Astrocyte (in vitro differentiated cells and primary cell): ENCODE measurements around the gene UGT1A5. TPM values are rescaled to one million over a fixed set of nuclear protein-coding genes. Genes with fewer than 3 reads are reported as not detected.

ENCODE experiments used
- DNase-seq: peaks from one replicate; pipeline ENCODE4 v3.0.0-alpha.2; 2010; ENCODE audit warnings: low read depth
- FAIRE-seq: peaks from 2 replicates; lab custom pipeline; 2011; peaks lifted over from hg19 to GRCh38; lab: Jason Lieb, UNC
- H2AFZ ChIP-seq: 2 replicates; pipeline ENCODE4 v1.6.0; 2012; ENCODE audit warnings: low read depth, low read length, inconsistent platforms
- H3K27ac ChIP-seq: 2 replicates; pipeline ENCODE4 v1.5.1; 2011; ENCODE audit warnings: low read depth, low read length, inconsistent platforms
- H3K27me3 ChIP-seq: 2 replicates; pipeline ENCODE4 v1.6.0; 2011; ENCODE audit warnings: low read length, inconsistent platforms; ENCODE audit not compliant: insufficient read depth
- H3K36me3 ChIP-seq: 2 replicates; pipeline ENCODE4 v1.5.1; 2011; ENCODE audit warnings: low read length, inconsistent platforms; ENCODE audit not compliant: insufficient read depth
- H3K4me1 ChIP-seq: 2 replicates; pipeline ENCODE4 v1.5.1; 2011; ENCODE audit warnings: low read length, inconsistent platforms; ENCODE audit not compliant: insufficient read depth
- H3K4me2 ChIP-seq: 2 replicates; pipeline ENCODE4 v1.6.0; 2012; ENCODE audit warnings: low read length, inconsistent platforms
- H3K4me3 ChIP-seq: 2 replicates; pipeline ENCODE4 v1.5.1; 2011; ENCODE audit warnings: low read depth, mild to moderate bottlenecking, low read length, inconsistent platforms; ENCODE audit not compliant: insufficient read depth
- H3K79me2 ChIP-seq: 2 replicates; pipeline ENCODE4 v1.6.0; 2012; ENCODE audit warnings: mild to moderate bottlenecking, low read length, inconsistent platforms; ENCODE audit not compliant: insufficient read depth
- H3K9ac ChIP-seq: 2 replicates; pipeline ENCODE4 v1.6.0; 2012; ENCODE audit warnings: mild to moderate bottlenecking, low read length, inconsistent platforms
- H3K9me3 ChIP-seq: 2 replicates; pipeline ENCODE4 v1.5.1; 2012; ENCODE audit warnings: low read depth, mild to moderate bottlenecking, low read length, inconsistent platforms; ENCODE audit not compliant: insufficient read depth
- H4K20me1 ChIP-seq: 2 replicates; pipeline ENCODE4 v1.6.0; 2012; ENCODE audit warnings: low read length, inconsistent platforms; ENCODE audit not compliant: insufficient read depth
- H3K27ac Mint-ChIP-seq: one replicate; pipeline ENCODE4 v1.8.0; 2021; ENCODE audit warnings: mild to moderate bottlenecking, mixed read lengths; ENCODE audit not compliant: unreplicated experiment
- H3K27me3 Mint-ChIP-seq: one replicate; pipeline ENCODE4 v1.8.0; 2021; ENCODE audit warnings: low read depth, mixed read lengths; ENCODE audit not compliant: unreplicated experiment
- H3K36me3 Mint-ChIP-seq: one replicate; pipeline ENCODE4 v1.8.0; 2021; ENCODE audit warnings: low read depth, mixed read lengths; ENCODE audit not compliant: unreplicated experiment
- H3K4me1 Mint-ChIP-seq: one replicate; pipeline ENCODE4 v1.8.0; 2021; ENCODE audit warnings: low read depth, mixed read lengths; ENCODE audit not compliant: unreplicated experiment
- H3K4me3 Mint-ChIP-seq: one replicate; pipeline ENCODE4 v1.8.0; 2021; ENCODE audit warnings: mild to moderate bottlenecking, moderate library complexity, mixed read lengths; ENCODE audit not compliant: unreplicated experiment
- H3K9me3 Mint-ChIP-seq: one replicate; pipeline ENCODE4 v1.8.0; 2021; ENCODE audit warnings: mild to moderate bottlenecking, mixed read lengths; ENCODE audit not compliant: unreplicated experiment
- EZH2 ChIP-seq: IDR thresholded peaks from 2 replicates; pipeline ENCODE4 v1.6.1; 2012; ENCODE audit warnings: mild to moderate bottlenecking, low read length, inconsistent platforms; ENCODE audit not compliant: insufficient read depth
- total RNA-seq: library from RNA; stranded (reverse); gene quantifications from 2 replicates; pipeline ENCODE4 v1.2.1, GENCODE V29; 2021
- TF ChIP-seq, protein P1 (sequence below): IDR thresholded peaks from 2 replicates; pipeline ENCODE4 v1.5.1; 2011; ENCODE audit warnings: low read depth, mild to moderate bottlenecking, inconsistent platforms, low read length, moderate library complexity; ENCODE audit not compliant: insufficient read depth

The UGT1A5 gene
- total RNA-seq, 1 donor from 2014 or later, result not detected

DNA sequence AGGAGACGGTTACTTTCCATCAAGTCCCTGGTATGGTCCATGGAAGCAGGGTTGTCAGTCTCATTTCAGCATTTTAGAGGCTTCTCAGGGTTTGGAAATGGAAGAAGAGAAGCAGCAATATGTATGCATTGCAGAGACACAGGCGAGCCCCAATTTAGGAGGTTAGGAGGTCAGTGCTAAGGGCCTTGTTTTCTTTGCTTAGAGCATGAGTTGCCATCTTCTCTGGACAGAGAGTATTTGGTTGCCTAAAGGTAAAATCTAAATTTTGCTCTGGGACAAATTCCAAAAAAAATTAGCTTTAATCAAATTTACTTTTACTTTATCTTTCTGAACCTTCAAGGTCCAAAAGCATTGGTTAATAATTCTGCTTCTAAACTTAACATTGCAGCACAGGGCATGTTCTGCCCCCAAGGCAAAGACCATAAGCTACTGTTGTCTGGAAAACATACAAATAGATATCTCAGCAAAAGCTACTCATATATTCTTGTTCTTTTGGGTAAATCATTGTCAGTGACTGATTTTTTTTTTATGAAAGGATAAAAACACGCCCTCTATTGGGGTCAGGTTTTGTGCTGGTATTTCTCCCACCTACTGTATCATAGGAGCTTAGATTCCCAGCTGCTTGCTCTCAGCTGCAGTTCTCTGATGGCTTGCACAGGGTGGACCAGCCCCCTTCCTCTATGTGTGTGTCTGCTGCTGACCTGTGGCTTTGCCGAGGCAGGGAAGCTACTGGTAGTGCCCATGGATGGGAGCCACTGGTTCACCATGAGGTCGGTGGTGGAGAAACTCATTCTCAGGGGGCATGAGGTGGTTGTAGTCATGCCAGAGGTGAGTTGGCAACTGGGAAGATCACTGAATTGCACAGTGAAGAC lies 41.2 kb upstream of the UGT1A5 start, which contains the start of gene UGT1A9:
TSS of gene UGT1A9 (plus strand) at position 609 of the 872 bp plus-strand sequence. CDS start at position 646, 37 bp downstream.
- Histone ChIP-seq H3K9me3 (no peaks in the 10 kb centered on the region), H2AFZ (no peak within 1 kb of the TSS), H4K20me1 (no peaks in the 10 kb centered on the region), H3K79me2 (no peaks in the 10 kb centered on the region), H3K27me3 (no peaks in the 10 kb centered on the region), H3K4me2 (no peak within 1 kb of the TSS), H3K4me3 (no peak within 1 kb of the TSS), H3K36me3 (no peaks in the 10 kb centered on the region), H3K9ac (no peak within 1 kb of the TSS), H3K27ac (no peak within 1 kb of the TSS), H3K4me1 (peaks cover 3% of the 10 kb centered on the region)
- no peak for FAIRE-seq
- TF ChIP-seq, protein P1, sequence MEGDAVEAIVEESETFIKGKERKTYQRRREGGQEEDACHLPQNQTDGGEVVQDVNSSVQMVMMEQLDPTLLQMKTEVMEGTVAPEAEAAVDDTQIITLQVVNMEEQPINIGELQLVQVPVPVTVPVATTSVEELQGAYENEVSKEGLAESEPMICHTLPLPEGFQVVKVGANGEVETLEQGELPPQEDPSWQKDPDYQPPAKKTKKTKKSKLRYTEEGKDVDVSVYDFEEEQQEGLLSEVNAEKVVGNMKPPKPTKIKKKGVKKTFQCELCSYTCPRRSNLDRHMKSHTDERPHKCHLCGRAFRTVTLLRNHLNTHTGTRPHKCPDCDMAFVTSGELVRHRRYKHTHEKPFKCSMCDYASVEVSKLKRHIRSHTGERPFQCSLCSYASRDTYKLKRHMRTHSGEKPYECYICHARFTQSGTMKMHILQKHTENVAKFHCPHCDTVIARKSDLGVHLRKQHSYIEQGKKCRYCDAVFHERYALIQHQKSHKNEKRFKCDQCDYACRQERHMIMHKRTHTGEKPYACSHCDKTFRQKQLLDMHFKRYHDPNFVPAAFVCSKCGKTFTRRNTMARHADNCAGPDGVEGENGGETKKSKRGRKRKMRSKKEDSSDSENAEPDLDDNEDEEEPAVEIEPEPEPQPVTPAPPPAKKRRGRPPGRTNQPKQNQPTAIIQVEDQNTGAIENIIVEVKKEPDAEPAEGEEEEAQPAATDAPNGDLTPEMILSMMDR, result no peak
- TF ChIP-seq EZH2, result no peak
- Mint-ChIP-seq H3K27me3 (peaks cover 15% of the 10 kb centered on the region), H3K36me3 (peaks cover 2% of the 10 kb centered on the region), H3K27ac (no peak within 1 kb of the TSS), H3K9me3 (peaks cover 2% of the 10 kb centered on the region), H3K4me1 (no peaks in the 10 kb centered on the region), H3K4me3 (no peak within 1 kb of the TSS)
- DNase-seq, result no peak

DNA sequence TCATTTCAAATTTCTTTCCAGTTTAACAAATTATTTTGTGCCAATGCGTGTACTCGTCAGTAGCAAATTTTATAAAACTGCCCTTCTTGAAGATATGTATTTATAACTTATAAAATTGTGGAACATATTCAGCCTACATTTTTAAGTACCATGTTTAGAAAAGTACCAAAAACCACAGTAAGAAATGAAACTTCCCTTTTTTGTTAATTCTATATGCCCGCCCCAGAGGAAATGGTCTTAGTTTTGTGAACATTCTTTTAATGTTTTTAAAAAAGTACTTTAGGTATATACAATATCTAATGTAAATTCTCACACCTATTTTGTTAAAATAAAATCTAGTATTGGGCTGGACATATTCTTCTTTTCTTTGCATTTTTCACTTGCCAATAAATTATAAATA lies 39.8 kb upstream of the UGT1A5 start:
- H3K9me3 Mint-ChIP-seq, result peaks cover 2% of the 10 kb centered on the region
- H3K27me3 Mint-ChIP-seq, result peaks cover 17% of the 10 kb centered on the region
- H3K36me3 Mint-ChIP-seq, result peaks cover 2% of the 10 kb centered on the region
- no peak overlapping the region for H3K27ac Mint-ChIP-seq
- H3K4me1 ChIP-seq, result peaks cover 4% of the 10 kb centered on the region
- no peak for FAIRE-seq
- no peak for TF ChIP-seq EZH2
- TF ChIP-seq, protein P1, result no peak
- H3K79me2 ChIP-seq, result no peaks in the 10 kb centered on the region
- no peak overlapping the region for H2AFZ ChIP-seq
- no peak overlapping the region for H3K9ac ChIP-seq
- no peaks in the 10 kb centered on the region for H3K9me3 ChIP-seq
- no peak overlapping the region for H3K27ac ChIP-seq
- no peaks in the 10 kb centered on the region for H3K36me3 ChIP-seq
- DNase-seq, result no peak
- no peak overlapping the region for H3K4me2 ChIP-seq
- no peaks in the 10 kb centered on the region for H3K27me3 ChIP-seq
- H3K4me3 ChIP-seq, result no peak overlapping the region
- no peaks in the 10 kb centered on the region for H3K4me1 Mint-ChIP-seq
- H3K4me3 Mint-ChIP-seq, result no peak overlapping the region
- no peaks in the 10 kb centered on the region for H4K20me1 ChIP-seq

DNA sequence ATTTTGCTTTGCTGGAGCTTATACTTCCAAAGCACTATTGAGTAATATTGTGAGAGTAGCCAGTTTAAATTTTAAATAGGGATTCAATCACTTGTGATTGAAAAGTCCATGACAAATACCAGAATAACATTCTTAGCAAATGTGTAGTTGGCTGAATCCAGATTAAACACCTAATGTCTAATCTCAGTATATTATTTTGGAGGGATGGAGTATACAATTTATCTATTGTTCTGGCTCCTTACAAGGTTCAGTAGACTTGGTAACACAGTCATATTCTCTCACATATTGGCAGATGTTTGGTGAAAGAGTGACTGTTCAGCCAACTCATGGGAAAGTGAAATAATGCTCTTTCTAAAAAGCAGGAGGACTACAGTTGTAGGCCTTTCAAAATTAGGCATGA lies 38.8 kb upstream of the UGT1A5 start:
- TF ChIP-seq, protein P1, result no peak
- no peak for TF ChIP-seq EZH2
- Histone ChIP-seq H3K4me3 (no peak overlapping the region), H3K79me2 (no peaks in the 10 kb centered on the region), H3K9me3 (no peaks in the 10 kb centered on the region), H3K27ac (no peak overlapping the region), H3K36me3 (no peaks in the 10 kb centered on the region), H4K20me1 (no peaks in the 10 kb centered on the region), H3K9ac (no peak overlapping the region), H2AFZ (no peak overlapping the region), H3K4me2 (no peak overlapping the region), H3K27me3 (no peaks in the 10 kb centered on the region), H3K4me1 (peaks cover 4% of the 10 kb centered on the region)
- FAIRE-seq, result no peak
- no peak overlapping the region for H3K27ac Mint-ChIP-seq
- H3K27me3 Mint-ChIP-seq, result peaks cover 17% of the 10 kb centered on the region
- no peak overlapping the region for H3K4me3 Mint-ChIP-seq
- DNase-seq, result no peak
- H3K4me1 Mint-ChIP-seq, result no peaks in the 10 kb centered on the region
- peaks cover 2% of the 10 kb centered on the region for H3K9me3 Mint-ChIP-seq
- peaks cover 2% of the 10 kb centered on the region for H3K36me3 Mint-ChIP-seq
